HCT116 (cell line): ENCODE measurements around the gene SUSD6. TPM values are rescaled to one million over a fixed set of nuclear protein-coding genes. Genes with fewer than 3 reads are reported as not detected.

Experiments used
- ATAC-seq: fragments of 200-7000 bp; cut with Tn5 transposase; 2 replicates; pipeline ENCODE4 v1.9.1; 2020; ENCODE audit warnings: mild to moderate bottlenecking, moderate library complexity
- BruUV-seq: library from RNA; stranded (reverse); fragments of 400-500 nt; replicated peaks from 2 replicates; lab custom pipeline; 2021; lab: Mats Ljungman, UMichigan
- CTCF ChIA-PET: fragments of 300-600 bp; sonication (Branson Sonifier 250); formaldehyde crosslinking; loops from one replicate; lab custom pipeline; 2021; ENCODE audit warnings: antibody characterized with exemption; lab: Charles Lee
- POLR2A ChIA-PET: fragments of 300-600, 350-600 bp; sonication (Branson Sonifier 250); formaldehyde crosslinking; loops from one replicate; lab custom pipeline; 2021; ENCODE audit warnings: antibody characterized with exemption; lab: Charles Lee
- RAD21 ChIA-PET, 2 experiments: fragments of 300-600 bp; sonication (Branson Sonifier 250); formaldehyde crosslinking; loops; one replicate each; lab custom pipeline; 2023; ENCODE audit warnings: low total read pairs in 2 of 2; ENCODE audit not compliant: uncharacterized antibody in 2 of 2, unreplicated experiment in 2 of 2, low non-redundant PET in 1 of 2; lab: Charles Lee
- DNase-seq: peaks from one replicate; pipeline ENCODE4 v3.0.0-alpha.2; 2010; ENCODE audit warnings: low read depth, low spot score
- H2AFZ ChIP-seq: fragments of 200-600 bp; shearing (Covaris generic), sonication (generic); 2 replicates; pipeline ENCODE4 v1.6.1; 2017; ENCODE audit warnings: low read depth, mixed run types, mixed read lengths, antibody characterized with exemption, low read length; ENCODE audit not compliant: poor library complexity, severe bottlenecking
- H3K27ac ChIP-seq: 2 replicates; pipeline ENCODE4 v1.5.1; 2012; ENCODE audit warnings: low read depth, low read length
- H3K27me3 ChIP-seq: fragments of 200-600 bp; sonication (generic); 2 replicates; pipeline ENCODE4 v1.6.1; 2016; ENCODE audit warnings: mixed run types, low read length, mixed read lengths; ENCODE audit not compliant: insufficient read depth
- H3K36me3 ChIP-seq, 2 experiments: fragments of 200-500 bp in 1 of 2; fragments of 200-600 bp in 1 of 2; sonication (Bioruptor generic) in 1 of 2; sonication (generic) in 1 of 2; 2 replicates each; pipeline versions ENCODE4 v1.5.1 to v1.6.1; 2014 to 2016; ENCODE audit warnings: low read length in 2 of 2, inconsistent platforms in 1 of 2, mixed read lengths in 1 of 2, mixed run types in 1 of 2; ENCODE audit not compliant: insufficient read depth in 2 of 2, control insufficient read depth in 1 of 2
- H3K4me1 ChIP-seq, 2 experiments: fragments of 200-600 bp in 1 of 2; sonication (generic) in 1 of 2; 2 replicates each; pipeline versions ENCODE4 v1.5.1 to v1.6.1; 2012 to 2017; ENCODE audit warnings: low read length in 2 of 2, inconsistent platforms in 1 of 2, mild to moderate bottlenecking in 1 of 2, mixed read lengths in 1 of 2, mixed run types in 1 of 2, moderate library complexity in 1 of 2; ENCODE audit not compliant: insufficient read depth in 2 of 2, control insufficient read depth in 1 of 2
- H3K4me2 ChIP-seq: fragments of 200-600 bp; sonication (generic); 2 replicates; pipeline ENCODE4 v1.6.1; 2017; ENCODE audit warnings: mixed run types, low read length, mixed read lengths
- H3K4me3 ChIP-seq, 2 experiments: fragments of 200-600 bp in 1 of 2; sonication (generic) in 1 of 2; replicated peaks in 1 of 2; 2 replicates each; pipeline ENCODE4 v1.5.1; 2011 to 2016; ENCODE audit warnings: low read length in 2 of 2, control low read depth in 1 of 2, low read depth in 1 of 2, mild to moderate bottlenecking in 1 of 2, mixed read lengths in 1 of 2, mixed run types in 1 of 2
- H3K79me2 ChIP-seq: fragments of 200-600 bp; sonication (generic); 2 replicates; pipeline ENCODE4 v1.6.1; 2017; ENCODE audit warnings: mild to moderate bottlenecking, mixed run types, low read length, moderate library complexity, mixed read lengths; ENCODE audit not compliant: insufficient read depth
- H3K9ac ChIP-seq: fragments of 200-600 bp; sonication (generic); 2 replicates; pipeline ENCODE4 v1.6.1; 2016; ENCODE audit warnings: low read length, mixed read lengths
- H3K9me2 ChIP-seq: fragments of 200-600 bp; sonication (generic), shearing (Covaris generic); 2 replicates; pipeline ENCODE4 v1.6.1; 2017; ENCODE audit warnings: mixed run types, mild to moderate bottlenecking, moderate library complexity; ENCODE audit not compliant: insufficient read depth
- H3K9me3 ChIP-seq, 2 experiments: fragments of 200-500 bp in 1 of 2; fragments of 200-600 bp in 1 of 2; sonication (Bioruptor generic) in 1 of 2; sonication (generic) in 1 of 2; 2 replicates each; pipeline ENCODE4 v1.6.1; 2014 to 2017; ENCODE audit warnings: low read length in 2 of 2, mixed read lengths in 2 of 2, inconsistent platforms in 1 of 2, low read depth in 1 of 2, mild to moderate bottlenecking in 1 of 2, mixed run types in 1 of 2, moderate library complexity in 1 of 2; ENCODE audit not compliant: control insufficient read depth in 1 of 2, insufficient read depth in 1 of 2
- H4K20me1 ChIP-seq: fragments of 200-600 bp; sonication (generic), shearing (Covaris generic); 2 replicates; pipeline ENCODE4 v1.6.1; 2017; ENCODE audit warnings: mixed run types, mild to moderate bottlenecking, moderate library complexity; ENCODE audit not compliant: insufficient read depth
- EGR1 ChIP-seq: IDR thresholded peaks from 2 replicates; pipeline ENCODE4 v1.6.1; 2012; ENCODE audit warnings: low read depth
- ELF1 ChIP-seq: IDR thresholded peaks from 2 replicates; pipeline ENCODE4 v1.6.1; 2012; ENCODE audit warnings: low read depth, borderline replicate concordance
- EZH2phosphoT487 ChIP-seq: fragments of 200-600 bp; IDR thresholded peaks from 2 replicates; pipeline ENCODE4 v1.6.1; 2018; ENCODE audit warnings: antibody characterized with exemption, borderline replicate concordance
- FOSL1 ChIP-seq: IDR thresholded peaks from 2 replicates; pipeline ENCODE4 v1.6.1; 2012; ENCODE audit warnings: low read depth
- JUND ChIP-seq: IDR thresholded peaks from 2 replicates; pipeline ENCODE4 v1.6.1; 2012
- MAX ChIP-seq: IDR thresholded peaks from 2 replicates; pipeline ENCODE4 v1.6.1; 2012
- POLR2A ChIP-seq: IDR thresholded peaks from 2 replicates; pipeline ENCODE4 v1.7.0; 2011; ENCODE audit warnings: borderline replicate concordance; ENCODE audit not compliant: insufficient read depth, insufficient read length; ENCODE audit errors: extremely low read depth
- POLR2AphosphoS5 ChIP-seq: IDR thresholded peaks from 2 replicates; pipeline ENCODE4 v1.6.1; 2011; ENCODE audit warnings: mild to moderate bottlenecking, low read depth, low read length, moderate library complexity
- RAD21 ChIP-seq: IDR thresholded peaks from 2 replicates; pipeline ENCODE4 v1.6.1; 2012; ENCODE audit warnings: low read depth, mild to moderate bottlenecking
- SIN3A ChIP-seq: IDR thresholded peaks from 2 replicates; pipeline ENCODE4 v1.6.1; 2012; ENCODE audit warnings: low read depth
- SP1 ChIP-seq: IDR thresholded peaks from 2 replicates; pipeline ENCODE4 v1.6.1; 2012; ENCODE audit warnings: low read depth
- TCF7L2 ChIP-seq: IDR thresholded peaks from 2 replicates; pipeline ENCODE4 v1.7.0; 2011; ENCODE audit warnings: borderline replicate concordance, inconsistent platforms; ENCODE audit not compliant: insufficient read depth, insufficient read length; ENCODE audit errors: extremely low read depth
- YY1 ChIP-seq: IDR thresholded peaks from 2 replicates; pipeline ENCODE4 v1.6.1; 2011; ENCODE audit warnings: low read length, low read depth, moderate library complexity, mild to moderate bottlenecking; ENCODE audit not compliant: insufficient replicate concordance; ENCODE audit errors: extremely low read depth
- ZFX ChIP-seq: fragments of 450-650 bp; IDR thresholded peaks from 2 replicates; pipeline ENCODE4 v1.6.1; 2017
- ZNF274 ChIP-seq: fragments of 200-500 bp; sonication (Bioruptor generic); IDR thresholded peaks from 2 replicates; pipeline ENCODE4 v1.6.1; 2014; ENCODE audit warnings: mild to moderate bottlenecking, low read depth, low read length, inconsistent platforms
- intact Hi-C: fragments of 100-400 bp; cut with micrococcal nuclease; formaldehyde crosslinking; loops from 2 replicates; pipeline ENCODE4 v1.10.0; 2022
- total RNA-seq: library from RNA; stranded (reverse); gene quantifications from one replicate; pipeline ENCODE4 v1.2.1, GENCODE V29; 2021; ENCODE audit not compliant: unreplicated experiment

SUSD6 gene
- total RNA-seq, 1 experiment from 2014 or later, result 6.4 TPM

- Histone ChIP-seq H2AFZ (no peak overlapping the region), H3K27me3 (no peaks in the 10 kb centered on the region), H3K4me3 (no peak overlapping the region), H3K4me1 (no peaks in the 10 kb centered on the region), H3K36me3 (no peaks in the 10 kb centered on the region), H3K9me2 (no peaks in the 10 kb centered on the region), H3K9me3 (no peaks in the 10 kb centered on the region), H3K79me2 (no peaks in the 10 kb centered on the region), H4K20me1 (no peaks in the 10 kb centered on the region), H3K9ac (no peak overlapping the region), H3K4me2 (no peak overlapping the region), H3K27ac (no peak overlapping the region)
- DNase-seq, result no peak
- intact Hi-C loops, result no loop called here
- ChIA-PET RAD21 (no interaction called here), CTCF (no interaction called here), POLR2A (no interaction called here)
- no peak for TF ChIP-seq MAX
- no peak for TF ChIP-seq FOSL1
- no peak for TF ChIP-seq ZFX
- TF ChIP-seq EGR1, result no peak
- no peak for TF ChIP-seq POLR2AphosphoS5
- TF ChIP-seq SP1, result no peak
- BruUV-seq, result no TSS peak
- no peak for ATAC-seq
Observed at GRCh38 chr14:69753860-69754259, 142.5 kb downstream of the SUSD6 start.

- intact Hi-C loops, result no loop called here
- H3K4me1 ChIP-seq, result no peaks in the 10 kb centered on the region
- DNase-seq (no peak), ATAC-seq (no peak)
- ChIA-PET CTCF (no interaction called here), RAD21 (no interaction called here), POLR2A (interaction anchor here (1.4 kb wide), 1 partner anchor 12 kb away, joined by 4 read pairs; the partner anchor contains the start of gene SRSF5)
- H3K36me3 ChIP-seq, result no peaks in the 10 kb centered on the region
- H3K9me2 ChIP-seq, result no peaks in the 10 kb centered on the region
- BruUV-seq, result no TSS peak
- no peak overlapping the region for H3K4me2 ChIP-seq
- no peaks in the 10 kb centered on the region for H3K9me3 ChIP-seq
- TF ChIP-seq TCF7L2 (no peak), YY1 (no peak), POLR2AphosphoS5 (no peak), SP1 (no peak), EZH2phosphoT487 (no peak), FOSL1 (no peak), SIN3A (no peak), ZNF274 (no peak), JUND (no peak), POLR2A (no peak), ELF1 (no peak), RAD21 (no peak)
- TF ChIP-seq, all 23 proteins: peak for 0
- H3K4me3 ChIP-seq, result no peak overlapping the region
- H3K27me3 ChIP-seq, result no peaks in the 10 kb centered on the region
- no peak overlapping the region for H3K9ac ChIP-seq
- H4K20me1 ChIP-seq, result no peaks in the 10 kb centered on the region
- H3K79me2 ChIP-seq, result no peaks in the 10 kb centered on the region
- H2AFZ ChIP-seq, result no peak overlapping the region
- H3K27ac ChIP-seq, result no peak overlapping the region
Observed at GRCh38 chr14:69754487-69754886, 143.1 kb downstream of the SUSD6 start.
